ENCODE results near the gene EIF3M.

DNA sequence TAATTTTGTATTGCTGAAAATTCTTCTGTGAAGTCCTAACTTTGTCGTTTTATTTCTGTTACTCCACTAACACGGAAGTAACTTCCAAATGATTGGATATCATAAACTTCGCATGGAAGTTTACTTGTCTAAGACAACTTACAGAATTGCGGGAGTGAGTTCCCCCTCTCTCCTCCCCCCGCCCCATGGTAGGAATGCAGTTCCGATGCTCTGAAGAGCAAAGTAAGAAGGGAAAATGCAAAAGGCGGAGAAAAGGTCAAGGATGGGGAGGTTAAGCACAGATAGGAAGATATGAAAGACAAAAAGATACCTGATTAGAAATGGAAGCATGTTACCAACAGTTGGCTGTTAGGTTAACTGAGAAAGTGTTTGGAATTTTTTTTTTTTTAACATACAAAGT lies 1.3 kb downstream of the EIF3M start:
- no peak for TF ChIP-seq POLR2A (IDR thresholded peaks at IDR 0.05; ENCODE audit: low read depth, low read length)
- TF ChIP-seq, protein P1, sequence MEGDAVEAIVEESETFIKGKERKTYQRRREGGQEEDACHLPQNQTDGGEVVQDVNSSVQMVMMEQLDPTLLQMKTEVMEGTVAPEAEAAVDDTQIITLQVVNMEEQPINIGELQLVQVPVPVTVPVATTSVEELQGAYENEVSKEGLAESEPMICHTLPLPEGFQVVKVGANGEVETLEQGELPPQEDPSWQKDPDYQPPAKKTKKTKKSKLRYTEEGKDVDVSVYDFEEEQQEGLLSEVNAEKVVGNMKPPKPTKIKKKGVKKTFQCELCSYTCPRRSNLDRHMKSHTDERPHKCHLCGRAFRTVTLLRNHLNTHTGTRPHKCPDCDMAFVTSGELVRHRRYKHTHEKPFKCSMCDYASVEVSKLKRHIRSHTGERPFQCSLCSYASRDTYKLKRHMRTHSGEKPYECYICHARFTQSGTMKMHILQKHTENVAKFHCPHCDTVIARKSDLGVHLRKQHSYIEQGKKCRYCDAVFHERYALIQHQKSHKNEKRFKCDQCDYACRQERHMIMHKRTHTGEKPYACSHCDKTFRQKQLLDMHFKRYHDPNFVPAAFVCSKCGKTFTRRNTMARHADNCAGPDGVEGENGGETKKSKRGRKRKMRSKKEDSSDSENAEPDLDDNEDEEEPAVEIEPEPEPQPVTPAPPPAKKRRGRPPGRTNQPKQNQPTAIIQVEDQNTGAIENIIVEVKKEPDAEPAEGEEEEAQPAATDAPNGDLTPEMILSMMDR (IDR thresholded peaks at IDR 0.05; ENCODE audit: extremely low read depth in 1 of 2, insufficient read depth in 1 of 2, low read depth in 1 of 2, low read length in 2 of 2) = no peak
- no peak for TF ChIP-seq JUN (IDR thresholded peaks at IDR 0.05; ENCODE audit: borderline replicate concordance, insufficient read depth, insufficient read length, low read depth)
- TF ChIP-seq EZH2 (IDR thresholded peaks at IDR 0.05; ENCODE audit: borderline replicate concordance, low read depth, low read length, severe bottlenecking) = no peak
- TF ChIP-seq POLR2AphosphoS5 (IDR thresholded peaks at IDR 0.05; ENCODE audit: insufficient read depth, low read depth, low read length) = no peak

All from endothelial cell of umbilical vein (primary cell).